ENCODE measurements around the gene CASP5. TPM values are rescaled to one million over a fixed set of nuclear protein-coding genes. Genes with fewer than 3 reads are reported as not detected.
"Not testable (repeated sequence)": the region's sequence is repeated elsewhere in the genome, so short reads cannot be mapped to it uniquely, and the experiment has no call there.

CASP5 gene
- total and polyA plus RNA-seq, 3 experiments from 2014 or later, result not detected

DNA sequence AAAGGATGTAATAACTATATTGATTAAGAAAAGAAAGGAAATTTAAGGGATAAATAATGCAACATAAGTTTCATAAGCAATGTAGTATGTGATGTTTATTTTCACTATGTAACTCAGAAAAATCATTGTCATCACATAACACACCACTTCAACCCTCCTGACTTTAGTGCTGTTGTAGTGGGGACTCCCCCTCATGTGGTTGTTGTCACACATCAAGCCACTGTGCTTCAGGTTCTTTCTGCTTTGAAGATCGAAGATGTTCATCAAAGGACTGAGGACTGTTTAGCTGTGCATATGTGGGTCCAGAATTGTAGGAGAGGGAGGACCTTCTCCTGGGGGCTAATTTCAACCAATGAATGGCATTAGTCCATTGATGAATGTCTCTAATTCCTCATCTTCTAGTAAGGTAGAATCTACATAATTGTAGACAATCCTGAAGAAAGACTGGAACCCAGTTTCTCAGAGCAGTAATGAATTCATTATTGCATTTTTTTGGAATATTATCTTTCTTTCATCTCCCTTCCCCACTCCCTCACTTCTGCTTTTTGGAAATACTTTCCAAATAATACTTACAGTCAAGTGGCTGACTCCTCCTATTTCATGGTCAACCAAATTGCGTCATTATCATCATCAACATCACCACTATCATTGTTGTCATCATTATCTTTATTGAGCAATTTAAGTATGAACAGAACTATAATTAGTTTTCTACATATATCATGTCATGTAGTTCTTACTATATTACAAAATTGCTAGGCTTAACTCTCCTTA, 31.9 kb upstream of the CASP5 start:
- no peak overlapping the region for H3K27ac ChIP-seq (ENCODE audit: low read depth, low read length)
- Mint-ChIP-seq H3K9me3 (no peaks in the 10 kb centered on the region), H3K4me3 (no peak overlapping the region), H3K27ac (no peak overlapping the region), H3K4me1 (no peaks in the 10 kb centered on the region), H3K27me3 (no peaks in the 10 kb centered on the region), H3K36me3 (peaks cover 0 to 3% (median 0%) of the 10 kb centered on the region in 3 donors)
- H3K9me3 ChIP-seq (ENCODE audit: low read length), result no peaks in the 10 kb centered on the region
- DNase-seq, result no peak
- ChIA-PET POLR2A (no interaction called here), CTCF (no interaction called here)
- no peaks in the 10 kb centered on the region for H3K4me1 ChIP-seq (ENCODE audit: insufficient read depth, low read length)
- no peaks in the 10 kb centered on the region for H3K27me3 ChIP-seq (ENCODE audit: insufficient read depth, low read length, poor library complexity, severe bottlenecking)
- H3K4me3 ChIP-seq (ENCODE audit: low read length), result no peak overlapping the region
- H3K36me3 ChIP-seq (ENCODE audit: insufficient read depth, low read length), result no peaks in the 10 kb centered on the region

DNA sequence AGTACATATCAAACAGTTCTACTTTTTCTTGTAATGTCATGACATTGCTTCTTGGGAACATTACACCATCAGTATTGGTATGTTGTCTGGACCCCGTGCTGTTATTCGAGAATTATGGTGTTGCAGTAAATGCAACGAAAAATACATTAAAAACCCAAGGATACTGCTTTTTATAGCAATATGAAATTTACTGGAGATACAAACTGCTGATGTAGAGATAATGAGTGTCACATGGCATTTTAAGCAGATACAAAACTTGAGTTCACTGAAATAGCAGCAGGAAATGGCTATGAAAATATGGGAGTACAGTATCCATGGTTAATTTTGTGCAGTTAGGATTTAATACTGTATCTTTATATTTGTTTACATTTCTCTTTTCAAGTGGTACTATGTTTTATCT, 29.5 kb upstream of the CASP5 start:
- Histone ChIP-seq H3K36me3 (ENCODE audit: insufficient read depth, low read length) (no peaks in the 10 kb centered on the region), H3K4me3 (ENCODE audit: low read length) (no peak overlapping the region), H3K9me3 (ENCODE audit: low read length) (no peaks in the 10 kb centered on the region), H3K27ac (ENCODE audit: low read depth, low read length) (no peak overlapping the region), H3K27me3 (ENCODE audit: insufficient read depth, low read length, poor library complexity, severe bottlenecking) (no peaks in the 10 kb centered on the region), H3K4me1 (ENCODE audit: insufficient read depth, low read length) (no peaks in the 10 kb centered on the region)
- H3K36me3 Mint-ChIP-seq, result peaks cover 0 to 3% (median 0%) of the 10 kb centered on the region in 3 donors
- DNase-seq, result no peak
- ChIA-PET CTCF (no interaction called here), POLR2A (no interaction called here)
- H3K27ac Mint-ChIP-seq, result no peak overlapping the region
- no peaks in the 10 kb centered on the region for H3K9me3 Mint-ChIP-seq
- H3K27me3 Mint-ChIP-seq, result no peaks in the 10 kb centered on the region
- no peaks in the 10 kb centered on the region for H3K4me1 Mint-ChIP-seq
- no peak overlapping the region for H3K4me3 Mint-ChIP-seq

DNA sequence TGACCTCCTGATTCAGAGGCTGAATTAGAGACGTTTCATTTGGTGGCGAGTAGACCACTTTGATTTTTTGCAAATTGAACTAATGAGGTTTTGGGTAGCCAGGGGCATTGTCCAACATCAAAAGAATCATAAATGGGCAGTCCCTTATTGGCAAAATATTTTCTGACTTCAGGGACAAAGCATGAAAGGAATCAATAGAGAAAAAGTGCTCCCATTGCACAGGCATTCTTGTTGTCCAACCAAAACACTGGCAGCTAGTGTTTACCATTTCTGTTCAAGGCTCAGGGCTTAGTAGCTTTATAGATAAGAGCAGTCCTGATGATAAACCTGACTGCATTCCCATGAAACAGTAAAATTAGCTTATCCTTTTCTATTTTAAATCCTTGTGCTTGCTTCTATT, 28.6 kb upstream of the CASP5 start:
- DNase-seq, result no peak
- Histone ChIP-seq H3K4me3 (ENCODE audit: low read length) (no peak overlapping the region), H3K4me1 (ENCODE audit: insufficient read depth, low read length) (no peaks in the 10 kb centered on the region), H3K27ac (ENCODE audit: low read depth, low read length) (no peak overlapping the region), H3K36me3 (ENCODE audit: insufficient read depth, low read length) (no peaks in the 10 kb centered on the region), H3K9me3 (ENCODE audit: low read length) (no peaks in the 10 kb centered on the region), H3K27me3 (ENCODE audit: insufficient read depth, low read length, poor library complexity, severe bottlenecking) (no peaks in the 10 kb centered on the region)
- POLR2A ChIA-PET, result no interaction called here
- H3K9me3 Mint-ChIP-seq, result no peaks in the 10 kb centered on the region
- CTCF ChIA-PET, result no interaction called here
- peaks cover 3 to 8% (median 7%) of the 10 kb centered on the region in 3 donors for H3K4me1 Mint-ChIP-seq
- no peak overlapping the region for H3K4me3 Mint-ChIP-seq
- H3K36me3 Mint-ChIP-seq, result peaks cover 0 to 3% (median 0%) of the 10 kb centered on the region in 3 donors
- no peaks in the 10 kb centered on the region for H3K27me3 Mint-ChIP-seq
- no peak overlapping the region for H3K27ac Mint-ChIP-seq

DNA sequence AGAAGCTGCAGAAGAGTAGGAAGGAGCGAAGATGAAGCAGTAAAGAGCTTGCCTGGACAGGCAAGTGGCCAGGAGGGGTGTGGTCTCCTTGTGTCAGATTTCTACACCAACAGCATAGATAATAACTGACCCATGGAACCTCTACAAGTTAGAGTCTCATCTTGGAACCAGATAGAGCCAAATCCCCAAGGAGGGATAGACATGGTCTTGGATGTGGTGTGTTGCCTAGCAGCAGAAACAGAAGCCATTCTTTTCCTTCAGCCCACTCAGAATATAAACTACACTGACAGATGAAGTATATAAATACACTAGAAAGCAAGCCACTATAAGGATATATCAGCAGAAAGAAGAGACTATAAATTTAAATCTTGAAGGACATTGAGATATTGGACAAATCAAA, 26.5 kb upstream of the CASP5 start:
- H3K27me3 ChIP-seq (ENCODE audit: insufficient read depth, low read length, poor library complexity, severe bottlenecking), result no peaks in the 10 kb centered on the region

DNA sequence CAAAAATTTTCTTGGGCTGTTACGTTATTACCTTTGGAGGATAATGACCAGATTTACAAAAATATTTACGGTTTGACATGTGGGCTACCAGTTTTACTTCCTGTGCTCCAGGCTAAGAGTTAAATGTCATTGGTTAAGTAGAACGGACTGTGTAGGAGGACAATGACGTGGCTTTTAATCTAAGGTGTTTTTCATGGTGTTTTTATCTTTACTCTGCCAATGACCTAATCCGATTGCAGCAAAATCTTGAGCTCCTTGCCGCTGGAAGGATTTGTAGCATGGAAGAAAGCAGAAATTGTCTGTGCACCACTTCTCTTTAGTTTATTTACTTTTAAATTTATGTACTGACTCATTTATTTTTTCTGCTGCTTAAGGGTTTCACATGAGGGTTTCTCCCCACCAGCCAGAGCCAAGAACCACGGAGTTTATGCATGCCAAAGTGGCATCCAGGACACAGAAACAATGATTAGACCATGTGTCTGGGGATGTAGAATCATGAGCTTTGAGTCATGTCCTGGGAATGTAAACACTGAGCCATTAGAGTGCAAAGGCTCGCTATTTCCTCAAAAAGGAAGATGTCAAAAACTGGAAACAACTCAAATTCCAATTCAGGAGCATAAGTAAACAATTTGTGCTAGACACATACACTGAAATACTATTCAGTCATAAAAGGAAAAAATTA, 24.1 kb upstream of the CASP5 start:
- Histone ChIP-seq H3K27ac (ENCODE audit: low read depth, low read length) (no peak overlapping the region), H3K9me3 (ENCODE audit: low read length) (no peaks in the 10 kb centered on the region), H3K36me3 (ENCODE audit: insufficient read depth, low read length) (no peaks in the 10 kb centered on the region), H3K27me3 (ENCODE audit: insufficient read depth, low read length, poor library complexity, severe bottlenecking) (no peaks in the 10 kb centered on the region), H3K4me3 (ENCODE audit: low read length) (no peak overlapping the region), H3K4me1 (ENCODE audit: insufficient read depth, low read length) (peaks cover 19% of the 10 kb centered on the region)
- Mint-ChIP-seq H3K4me1 (peaks cover 26 to 51% (median 49%) of the 10 kb centered on the region in 3 donors), H3K27ac (peak overlapping the region in 1 of 8 donors; percentile 17), H3K9me3 (no peaks in the 10 kb centered on the region), H3K27me3 (no peaks in the 10 kb centered on the region), H3K4me3 (peak overlapping the region in 6 of 7 donors; percentile 12 to 52 (median 40)), H3K36me3 (peaks cover 3 to 18% (median 5%) of the 10 kb centered on the region in 3 donors)
- POLR2A ChIA-PET, result interaction anchor here (0.9 kb wide), 1 partner anchor 11 kb away, joined by 3 read pairs; no protein-coding TSS in a partner anchor
- DNase-seq, result no peak
- CTCF ChIA-PET, result no interaction called here

More for the DNA sequence above, 26.5 kb upstream of the CASP5 start:
- Mint-ChIP-seq H3K9me3 (no peaks in the 10 kb centered on the region), H3K27ac (no peak overlapping the region), H3K4me3 (no peak overlapping the region), H3K4me1 (peaks cover 7 to 26% (median 24%) of the 10 kb centered on the region in 3 donors), H3K27me3 (no peaks in the 10 kb centered on the region), H3K36me3 (peaks cover 0 to 5% (median 0%) of the 10 kb centered on the region in 3 donors)
- CTCF ChIA-PET, result no interaction called here
- Histone ChIP-seq H3K9me3 (ENCODE audit: low read length) (no peaks in the 10 kb centered on the region), H3K27ac (ENCODE audit: low read depth, low read length) (no peak overlapping the region), H3K4me3 (ENCODE audit: low read length) (no peak overlapping the region), H3K4me1 (ENCODE audit: insufficient read depth, low read length) (peaks cover 7% of the 10 kb centered on the region), H3K36me3 (ENCODE audit: insufficient read depth, low read length) (no peaks in the 10 kb centered on the region)
- DNase-seq, result no peak
- POLR2A ChIA-PET, result no interaction called here

DNA sequence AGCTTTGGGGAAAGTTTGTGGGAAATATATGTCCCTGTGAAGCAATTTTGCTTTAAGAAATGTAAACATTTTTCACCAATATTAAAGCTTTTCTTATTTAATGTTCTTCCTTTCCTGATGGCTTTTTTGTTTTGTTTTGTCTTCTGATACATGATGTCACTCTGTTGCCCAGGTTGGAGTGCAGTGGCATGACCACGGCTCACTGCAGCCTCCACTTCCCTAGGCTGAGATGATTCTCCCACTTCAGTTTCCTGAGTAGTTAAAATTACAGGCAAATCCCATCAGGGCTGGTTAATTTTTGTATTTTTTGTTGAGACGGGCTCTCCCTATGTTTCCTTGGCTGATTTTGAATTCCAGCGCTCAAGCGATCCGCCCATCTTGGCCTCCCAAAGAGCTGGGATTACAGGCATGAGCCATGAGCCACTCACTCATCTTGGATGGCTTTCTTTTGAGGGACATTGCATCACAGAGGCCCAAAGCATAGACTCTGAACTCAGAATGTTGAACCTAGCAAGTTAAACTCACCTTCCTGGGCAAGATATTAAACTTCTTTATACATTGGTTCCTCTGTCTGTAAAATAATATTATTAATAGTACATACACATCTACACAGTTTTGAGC, 22.8 kb upstream of the CASP5 start:
- H3K27ac ChIP-seq (ENCODE audit: low read depth, low read length), result no peak overlapping the region
- no peaks in the 10 kb centered on the region for H3K9me3 ChIP-seq (ENCODE audit: low read length)
- peaks cover 29% of the 10 kb centered on the region for H3K4me1 ChIP-seq (ENCODE audit: insufficient read depth, low read length)
- peak overlapping the region; percentile 63 to 99 (median 96) for H3K27ac Mint-ChIP-seq
- no peak for DNase-seq
- peak overlapping the region; percentile 63 for H3K4me3 ChIP-seq (ENCODE audit: low read length)
- H3K4me3 Mint-ChIP-seq, result peak overlapping the region; percentile 90 to 97 (median 93)
- no peaks in the 10 kb centered on the region for H3K9me3 Mint-ChIP-seq
- peaks cover 12 to 28% (median 14%) of the 10 kb centered on the region in 3 donors for H3K36me3 Mint-ChIP-seq
- POLR2A ChIA-PET, result no interaction called here
- no peaks in the 10 kb centered on the region for H3K27me3 Mint-ChIP-seq
- H3K36me3 ChIP-seq (ENCODE audit: insufficient read depth, low read length), result peaks cover 10% of the 10 kb centered on the region
- CTCF ChIA-PET, result no interaction called here
- peaks cover 34 to 63% (median 61%) of the 10 kb centered on the region in 3 donors for H3K4me1 Mint-ChIP-seq
- H3K27me3 ChIP-seq (ENCODE audit: insufficient read depth, low read length, poor library complexity, severe bottlenecking), result no peaks in the 10 kb centered on the region

DNA sequence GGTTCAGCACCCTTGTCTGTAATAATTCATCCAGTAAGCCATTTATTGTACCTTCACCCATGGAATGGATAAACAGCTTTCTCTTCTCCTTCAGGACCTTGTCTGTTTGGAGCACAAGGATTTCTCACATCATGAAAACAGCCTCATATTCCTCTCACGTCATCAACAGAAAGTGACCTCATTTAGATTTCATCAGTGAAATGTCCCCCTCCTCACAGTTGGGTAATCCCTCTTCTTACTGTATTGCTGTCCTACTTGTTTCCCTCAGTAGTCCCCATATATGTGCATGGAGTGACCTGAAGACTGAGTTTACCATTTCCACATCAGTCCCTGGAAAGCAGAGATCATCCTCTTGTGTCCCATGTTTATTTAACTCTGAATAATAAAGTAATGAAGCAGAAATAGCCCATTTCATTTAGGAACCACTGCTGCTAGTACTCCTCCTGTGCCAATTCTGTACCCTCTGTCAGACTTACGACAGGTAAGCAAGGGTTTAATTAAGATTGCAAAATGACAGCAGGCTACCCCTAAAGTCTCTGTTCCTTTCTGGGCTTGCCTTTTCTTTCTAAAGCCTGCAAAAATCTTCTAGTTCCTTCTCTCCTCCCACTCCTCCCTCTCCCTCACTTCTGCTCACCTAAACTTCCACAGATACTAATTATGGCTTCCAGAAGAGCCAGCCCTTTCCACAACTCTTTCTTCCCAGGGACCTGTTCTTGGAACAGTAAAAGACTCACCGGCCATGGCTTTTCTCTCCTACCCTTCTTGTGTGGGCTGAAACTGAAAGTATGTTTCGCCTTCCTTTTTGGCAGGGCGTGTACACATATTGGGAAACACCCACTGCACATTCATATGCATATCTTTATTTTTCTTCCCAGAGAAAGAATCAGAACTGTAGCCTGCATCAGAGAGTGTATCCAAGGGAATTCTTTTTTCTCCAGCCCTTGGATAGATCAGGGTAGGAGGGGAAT, 21.9 kb upstream of the CASP5 start, which contains the start of gene CARD16:
CARD16 (minus strand) TSS at position 779 of the 968 bp plus-strand sequence; CDS start at position 741, 38 bp downstream.
- Histone ChIP-seq H3K4me3 (ENCODE audit: low read length) (peak within 1 kb of the TSS; percentile 63), H3K36me3 (ENCODE audit: insufficient read depth, low read length) (peaks cover 11% of the 10 kb centered on the region), H3K4me1 (ENCODE audit: insufficient read depth, low read length) (peaks cover 29% of the 10 kb centered on the region), H3K27ac (ENCODE audit: low read depth, low read length) (peak within 1 kb of the TSS; percentile 57)
- peak within 1 kb of the TSS; percentile 90 to 97 (median 93) for H3K4me3 Mint-ChIP-seq
- H3K27me3 Mint-ChIP-seq; H3K9me3 Mint-ChIP-seq; H3K9me3 ChIP-seq (ENCODE audit: low read length); POLR2A ChIA-PET; CTCF ChIA-PET; H3K27me3 ChIP-seq (ENCODE audit: insufficient read depth, low read length, poor library complexity, severe bottlenecking): not testable (repeated sequence)
- DNase-seq, result peak in 4 of 5 donors; percentile 24 to 66 (median 46)
- peak within 1 kb of the TSS; percentile 63 to 99 (median 96) for H3K27ac Mint-ChIP-seq
- H3K36me3 Mint-ChIP-seq, result peaks cover 19 to 36% (median 23%) of the 10 kb centered on the region in 3 donors
- peaks cover 40 to 71% (median 69%) of the 10 kb centered on the region in 3 donors for H3K4me1 Mint-ChIP-seq
